ENCODE measurements around the gene SPARCL1.
"Not testable (repeated sequence)": the region's sequence is repeated elsewhere in the genome, so short reads cannot be mapped to it uniquely, and the experiment has no call there.

Gene SPARCL1

DNA sequence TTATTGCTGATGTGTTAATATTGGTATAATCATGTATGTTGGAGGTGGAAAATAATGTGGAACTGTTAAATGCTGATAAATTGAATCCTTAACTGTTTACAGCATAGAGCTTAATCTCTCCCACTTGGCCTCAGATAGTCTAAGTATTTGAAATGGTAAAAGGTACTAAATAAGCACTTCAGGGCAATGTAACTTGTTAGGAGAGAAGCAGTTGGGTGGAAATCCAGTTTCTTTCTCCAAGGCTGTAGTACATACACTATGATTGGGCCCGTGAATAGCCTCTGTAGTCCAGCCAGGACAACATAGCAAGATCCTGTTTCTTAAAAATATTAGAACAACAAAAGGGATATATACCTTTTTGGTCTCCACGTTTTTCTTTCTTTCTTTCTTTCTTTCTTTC lies 67.1 kb downstream of the SPARCL1 start:
- Histone ChIP-seq H3K9ac (ENCODE audit: low read depth in 1 of 2, low read length in 2 of 2) (no peak overlapping the region), H3K4me3 (ENCODE audit: low read length in 2 of 2) (no peak overlapping the region), H3K27ac (ENCODE audit: low read depth in 2 of 2, low read length in 2 of 2) (no peak overlapping the region), H3K27me3 (ENCODE audit: control insufficient read depth in 2 of 2, insufficient read depth in 2 of 2, low read length in 2 of 2) (no peaks in the 10 kb centered on the region), H3K36me3 (ENCODE audit: control insufficient read depth in 2 of 2, insufficient read depth in 2 of 2, low read length in 2 of 2) (peaks cover 5 to 11% of the 10 kb centered on the region in 2 donors), H3K4me1 (ENCODE audit: control insufficient read depth in 2 of 2, insufficient read depth in 2 of 2, low read length in 2 of 2) (peaks cover 0 to 9% of the 10 kb centered on the region in 2 donors), H3K9me3 (ENCODE audit: control insufficient read depth in 2 of 2, low read length in 2 of 2) (no peaks in the 10 kb centered on the region)

GRCh38 chr4:87461281-87461700 lies 67.9 kb downstream of the SPARCL1 start:
- Histone ChIP-seq H3K9ac (ENCODE audit: low read depth in 1 of 2, low read length in 2 of 2) (no peak overlapping the region), H3K4me3 (ENCODE audit: low read length in 2 of 2) (no peak overlapping the region), H3K27ac (ENCODE audit: low read depth in 2 of 2, low read length in 2 of 2) (no peak overlapping the region), H3K27me3 (ENCODE audit: control insufficient read depth in 2 of 2, insufficient read depth in 2 of 2, low read length in 2 of 2) (no peaks in the 10 kb centered on the region), H3K9me3 (ENCODE audit: control insufficient read depth in 2 of 2, low read length in 2 of 2) (no peaks in the 10 kb centered on the region), H3K4me1 (ENCODE audit: control insufficient read depth in 2 of 2, insufficient read depth in 2 of 2, low read length in 2 of 2) (peaks cover 0 to 9% of the 10 kb centered on the region in 2 donors), H3K36me3 (ENCODE audit: control insufficient read depth in 2 of 2, insufficient read depth in 2 of 2, low read length in 2 of 2) (peaks cover 5 to 11% of the 10 kb centered on the region in 2 donors)

- no peaks in the 10 kb centered on the region for H3K9me3 ChIP-seq (ENCODE audit: control insufficient read depth in 2 of 2, low read length in 2 of 2)
- no peak overlapping the region for H3K27ac ChIP-seq (ENCODE audit: low read depth in 2 of 2, low read length in 2 of 2)
- no peaks in the 10 kb centered on the region for H3K27me3 ChIP-seq (ENCODE audit: control insufficient read depth in 2 of 2, insufficient read depth in 2 of 2, low read length in 2 of 2)
- H3K36me3 ChIP-seq (ENCODE audit: control insufficient read depth in 2 of 2, insufficient read depth in 2 of 2, low read length in 2 of 2): peaks cover 8 to 16% of the 10 kb centered on the region in 2 donors
- H3K4me1 ChIP-seq (ENCODE audit: control insufficient read depth in 2 of 2, insufficient read depth in 2 of 2, low read length in 2 of 2): peaks cover 0 to 9% of the 10 kb centered on the region in 2 donors
- no peak overlapping the region for H3K4me3 ChIP-seq (ENCODE audit: low read length in 2 of 2)
- no peak overlapping the region for H3K9ac ChIP-seq (ENCODE audit: low read depth in 1 of 2, low read length in 2 of 2)
These were observed 70.3 kb downstream of the SPARCL1 start for GRCh38 chr4:87458913-87459312.

GRCh38 chr4:87451537-87451936 lies 77.6 kb downstream of the SPARCL1 start:
- H3K27me3 ChIP-seq (ENCODE audit: control insufficient read depth in 2 of 2, insufficient read depth in 2 of 2, low read length in 2 of 2): no peaks in the 10 kb centered on the region

DNA sequence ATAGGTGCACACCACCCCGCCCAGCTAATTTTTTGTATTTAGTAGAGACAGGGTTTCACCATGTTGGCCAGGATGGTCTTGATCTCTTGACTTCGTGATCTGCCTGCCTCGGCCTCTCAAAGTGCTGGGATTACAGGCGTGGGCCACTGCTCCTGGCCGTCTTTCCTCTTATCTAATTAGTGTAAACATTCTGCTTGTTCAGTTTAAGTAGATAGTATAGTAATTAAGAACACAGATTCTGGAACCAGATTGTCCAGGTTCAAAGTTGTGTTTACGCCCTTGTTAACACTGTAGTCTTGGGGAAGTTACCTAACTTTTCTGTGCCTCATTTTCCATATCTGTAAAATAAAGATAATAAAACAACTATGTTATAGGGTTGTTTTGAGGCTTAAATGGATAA lies 82.8 kb downstream of the SPARCL1 start:
- peaks cover 23 to 27% of the 10 kb centered on the region in 2 donors for H3K36me3 ChIP-seq (ENCODE audit: control insufficient read depth in 2 of 2, insufficient read depth in 2 of 2, low read length in 2 of 2)

More at GRCh38 chr4:87451537-87451936, 77.6 kb downstream of the SPARCL1 start:
- H3K4me1 ChIP-seq (ENCODE audit: control insufficient read depth in 2 of 2, insufficient read depth in 2 of 2, low read length in 2 of 2): no peaks in the 10 kb centered on the region
- no peak overlapping the region for H3K9ac ChIP-seq (ENCODE audit: low read depth in 1 of 2, low read length in 2 of 2)
- H3K27ac ChIP-seq (ENCODE audit: low read depth in 2 of 2, low read length in 2 of 2): no peak overlapping the region
- no peaks in the 10 kb centered on the region for H3K9me3 ChIP-seq (ENCODE audit: control insufficient read depth in 2 of 2, low read length in 2 of 2)
- peaks cover 11 to 18% of the 10 kb centered on the region in 2 donors for H3K36me3 ChIP-seq (ENCODE audit: control insufficient read depth in 2 of 2, insufficient read depth in 2 of 2, low read length in 2 of 2)
- no peak overlapping the region for H3K4me3 ChIP-seq (ENCODE audit: low read length in 2 of 2)

DNA sequence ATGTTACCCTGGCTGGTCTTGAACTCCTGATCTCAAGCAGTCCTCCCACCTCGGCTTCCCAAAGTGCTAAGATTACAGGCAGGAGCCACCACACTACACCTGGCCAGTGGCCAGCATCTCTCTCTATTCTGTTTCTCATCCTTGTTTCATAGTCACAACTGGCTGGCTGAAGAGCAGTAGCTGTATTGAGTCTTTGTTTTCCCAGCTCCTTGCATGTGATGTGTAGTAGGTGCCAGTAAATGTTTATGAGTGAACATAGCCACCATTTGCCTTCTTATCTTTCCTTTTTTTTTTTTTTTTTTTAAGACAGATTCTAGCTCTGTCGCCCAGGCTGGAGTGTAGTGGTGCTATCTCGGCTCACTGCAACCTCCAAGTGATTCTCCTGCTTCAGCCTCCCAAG lies 83.2 kb downstream of the SPARCL1 start:
- H3K9ac ChIP-seq (ENCODE audit: low read depth in 1 of 2, low read length in 2 of 2): no peak overlapping the region
- peaks cover 23 to 25% of the 10 kb centered on the region in 2 donors for H3K36me3 ChIP-seq (ENCODE audit: control insufficient read depth in 2 of 2, insufficient read depth in 2 of 2, low read length in 2 of 2)
- peaks cover 0 to 3% of the 10 kb centered on the region in 2 donors for H3K4me1 ChIP-seq (ENCODE audit: control insufficient read depth in 2 of 2, insufficient read depth in 2 of 2, low read length in 2 of 2)
- no peaks in the 10 kb centered on the region for H3K9me3 ChIP-seq (ENCODE audit: control insufficient read depth in 2 of 2, low read length in 2 of 2)
- H3K27me3 ChIP-seq (ENCODE audit: control insufficient read depth in 2 of 2, insufficient read depth in 2 of 2, low read length in 2 of 2): no peaks in the 10 kb centered on the region
- H3K27ac ChIP-seq (ENCODE audit: low read depth in 2 of 2, low read length in 2 of 2): no peak overlapping the region
- no peak overlapping the region for H3K4me3 ChIP-seq (ENCODE audit: low read length in 2 of 2)

More for the DNA sequence above, 82.8 kb downstream of the SPARCL1 start:
- not testable (repeated sequence) for H3K9ac ChIP-seq (ENCODE audit: low read depth in 1 of 2, low read length in 2 of 2); H3K4me1 ChIP-seq (ENCODE audit: control insufficient read depth in 2 of 2, insufficient read depth in 2 of 2, low read length in 2 of 2); H3K9me3 ChIP-seq (ENCODE audit: control insufficient read depth in 2 of 2, low read length in 2 of 2); H3K27me3 ChIP-seq (ENCODE audit: control insufficient read depth in 2 of 2, insufficient read depth in 2 of 2, low read length in 2 of 2); H3K27ac ChIP-seq (ENCODE audit: low read depth in 2 of 2, low read length in 2 of 2); H3K4me3 ChIP-seq (ENCODE audit: low read length in 2 of 2)

- H3K36me3 ChIP-seq (ENCODE audit: control insufficient read depth in 2 of 2, insufficient read depth in 2 of 2, low read length in 2 of 2): peaks cover 20 to 25% of the 10 kb centered on the region in 2 donors
- no peak overlapping the region for H3K27ac ChIP-seq (ENCODE audit: low read depth in 2 of 2, low read length in 2 of 2)
- H3K9me3 ChIP-seq (ENCODE audit: control insufficient read depth in 2 of 2, low read length in 2 of 2): no peaks in the 10 kb centered on the region
- H3K27me3 ChIP-seq (ENCODE audit: control insufficient read depth in 2 of 2, insufficient read depth in 2 of 2, low read length in 2 of 2): no peaks in the 10 kb centered on the region
- H3K9ac ChIP-seq (ENCODE audit: low read depth in 1 of 2, low read length in 2 of 2): no peak overlapping the region
- peaks cover 0 to 3% of the 10 kb centered on the region in 2 donors for H3K4me1 ChIP-seq (ENCODE audit: control insufficient read depth in 2 of 2, insufficient read depth in 2 of 2, low read length in 2 of 2)
- no peak overlapping the region for H3K4me3 ChIP-seq (ENCODE audit: low read length in 2 of 2)
These were observed 84.4 kb downstream of the SPARCL1 start for GRCh38 chr4:87444741-87445140.

GRCh38 chr4:87442889-87443288 lies 86.3 kb downstream of the SPARCL1 start:
- H3K4me3 ChIP-seq (ENCODE audit: low read length in 2 of 2): no peak overlapping the region
- no peaks in the 10 kb centered on the region for H3K27me3 ChIP-seq (ENCODE audit: control insufficient read depth in 2 of 2, insufficient read depth in 2 of 2, low read length in 2 of 2)
- H3K9ac ChIP-seq (ENCODE audit: low read depth in 1 of 2, low read length in 2 of 2): no peak overlapping the region
- H3K4me1 ChIP-seq (ENCODE audit: control insufficient read depth in 2 of 2, insufficient read depth in 2 of 2, low read length in 2 of 2): peaks cover 0 to 3% of the 10 kb centered on the region in 2 donors
- H3K9me3 ChIP-seq (ENCODE audit: control insufficient read depth in 2 of 2, low read length in 2 of 2): no peaks in the 10 kb centered on the region
- H3K27ac ChIP-seq (ENCODE audit: low read depth in 2 of 2, low read length in 2 of 2): no peak overlapping the region
- H3K36me3 ChIP-seq (ENCODE audit: control insufficient read depth in 2 of 2, insufficient read depth in 2 of 2, low read length in 2 of 2): peaks cover 26 to 30% of the 10 kb centered on the region in 2 donors

- H3K9ac ChIP-seq (ENCODE audit: low read depth in 1 of 2, low read length in 2 of 2): no peak overlapping the region
- H3K36me3 ChIP-seq (ENCODE audit: control insufficient read depth in 2 of 2, insufficient read depth in 2 of 2, low read length in 2 of 2): peaks cover 5 to 8% of the 10 kb centered on the region in 2 donors
- no peak overlapping the region for H3K27ac ChIP-seq (ENCODE audit: low read depth in 2 of 2, low read length in 2 of 2)
- no peaks in the 10 kb centered on the region for H3K27me3 ChIP-seq (ENCODE audit: control insufficient read depth in 2 of 2, insufficient read depth in 2 of 2, low read length in 2 of 2)
- H3K9me3 ChIP-seq (ENCODE audit: control insufficient read depth in 2 of 2, low read length in 2 of 2): no peaks in the 10 kb centered on the region
- H3K4me3 ChIP-seq (ENCODE audit: low read length in 2 of 2): no peak overlapping the region
- no peaks in the 10 kb centered on the region for H3K4me1 ChIP-seq (ENCODE audit: control insufficient read depth in 2 of 2, insufficient read depth in 2 of 2, low read length in 2 of 2)
These were observed 95.8 kb downstream of the SPARCL1 start for GRCh38 chr4:87433342-87433741.

DNA sequence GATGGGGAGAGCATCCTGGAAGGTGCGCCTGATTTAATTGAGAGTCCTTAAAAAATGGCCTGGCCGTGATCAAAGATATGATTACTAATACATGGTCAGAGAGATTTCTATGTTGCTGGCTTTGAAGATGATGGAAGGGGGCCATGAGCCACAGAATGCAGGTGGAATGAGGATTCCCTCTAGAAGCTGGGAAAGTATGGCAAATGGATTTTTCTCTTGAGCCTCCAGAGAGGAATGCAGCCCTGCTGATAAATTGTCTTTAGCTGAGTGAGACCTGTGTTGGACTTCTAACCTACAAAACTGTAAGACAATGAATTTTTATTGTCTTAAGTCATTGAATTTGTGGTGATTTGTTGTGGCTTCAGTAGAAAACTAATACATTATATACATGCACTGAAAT lies 99.1 kb downstream of the SPARCL1 start:
- H3K4me1 ChIP-seq (ENCODE audit: control insufficient read depth in 2 of 2, insufficient read depth in 2 of 2, low read length in 2 of 2): peaks cover 3 to 4% of the 10 kb centered on the region in 2 donors
- no peak overlapping the region for H3K4me3 ChIP-seq (ENCODE audit: low read length in 2 of 2)
- H3K27ac ChIP-seq (ENCODE audit: low read depth in 2 of 2, low read length in 2 of 2): no peak overlapping the region
- H3K36me3 ChIP-seq (ENCODE audit: control insufficient read depth in 2 of 2, insufficient read depth in 2 of 2, low read length in 2 of 2): no peaks in the 10 kb centered on the region
- H3K27me3 ChIP-seq (ENCODE audit: control insufficient read depth in 2 of 2, insufficient read depth in 2 of 2, low read length in 2 of 2): no peaks in the 10 kb centered on the region
- H3K9ac ChIP-seq (ENCODE audit: low read depth in 1 of 2, low read length in 2 of 2): no peak overlapping the region
- H3K9me3 ChIP-seq (ENCODE audit: control insufficient read depth in 2 of 2, low read length in 2 of 2): no peaks in the 10 kb centered on the region

DNA sequence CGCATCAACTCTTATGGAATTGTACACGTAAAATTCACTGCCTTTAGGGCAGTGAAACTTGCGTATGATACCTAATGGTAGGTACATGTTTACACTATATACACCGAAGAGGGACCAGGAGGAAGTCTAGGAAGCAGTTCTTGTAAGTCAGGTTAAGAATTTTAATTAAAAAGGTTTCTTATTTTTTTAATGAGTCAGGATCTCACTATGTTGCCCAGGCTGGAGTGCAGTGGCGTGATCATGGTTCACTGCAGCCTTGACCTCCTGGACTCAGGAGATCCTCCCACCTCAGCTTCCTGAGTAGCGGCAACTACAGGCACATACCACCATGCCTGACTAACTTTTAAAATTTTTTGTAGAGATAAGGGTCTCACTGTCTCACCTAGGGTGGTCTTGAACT lies 100.2 kb downstream of the SPARCL1 start:
- no peak overlapping the region for H3K27ac ChIP-seq (ENCODE audit: low read depth in 2 of 2, low read length in 2 of 2)
- no peak overlapping the region for H3K4me3 ChIP-seq (ENCODE audit: low read length in 2 of 2)
- H3K9me3 ChIP-seq (ENCODE audit: control insufficient read depth in 2 of 2, low read length in 2 of 2): no peaks in the 10 kb centered on the region
- no peaks in the 10 kb centered on the region for H3K36me3 ChIP-seq (ENCODE audit: control insufficient read depth in 2 of 2, insufficient read depth in 2 of 2, low read length in 2 of 2)
- no peaks in the 10 kb centered on the region for H3K27me3 ChIP-seq (ENCODE audit: control insufficient read depth in 2 of 2, insufficient read depth in 2 of 2, low read length in 2 of 2)
- no peak overlapping the region for H3K9ac ChIP-seq (ENCODE audit: low read depth in 1 of 2, low read length in 2 of 2)
- H3K4me1 ChIP-seq (ENCODE audit: control insufficient read depth in 2 of 2, insufficient read depth in 2 of 2, low read length in 2 of 2): peaks cover 4 to 9% of the 10 kb centered on the region in 2 donors

Measured in mucosa of rectum (tissue), 2 donors.